NT2/D1 (cell line): ENCODE measurements around the gene KLHDC10.

ENCODE experiments used
- SUZ12 ChIP-seq: IDR thresholded peaks from 2 replicates; pipeline ENCODE4 v1.6.1; 2011; ENCODE audit not compliant: insufficient read length, insufficient read depth; ENCODE audit errors: extremely low read depth
- YY1 ChIP-seq: IDR thresholded peaks from 2 replicates; pipeline ENCODE4 v1.6.1; 2011; ENCODE audit not compliant: insufficient read length, insufficient read depth
- ZNF274 ChIP-seq: IDR thresholded peaks from 2 replicates; pipeline ENCODE4 v1.6.1; 2011; ENCODE audit warnings: mild to moderate bottlenecking, low read depth, low read length

DNA sequence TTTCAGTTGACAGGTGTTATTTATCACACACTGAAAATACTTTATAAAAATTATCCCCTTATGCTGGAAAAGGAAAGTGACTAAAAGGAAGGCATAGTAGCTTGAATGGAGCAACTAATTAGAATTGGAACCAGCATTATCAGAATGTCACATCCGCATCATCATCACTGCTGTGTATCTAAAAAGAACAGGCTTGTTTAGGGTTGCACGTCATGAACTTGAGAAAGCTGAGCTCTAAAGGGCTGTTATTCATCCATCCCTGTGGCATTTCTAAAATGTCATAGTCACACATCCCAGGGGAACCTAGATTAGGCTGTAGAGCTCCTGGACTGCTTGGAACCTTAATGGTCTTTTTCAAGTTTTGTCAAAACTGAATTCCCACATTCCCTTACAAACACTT lies 54.4 kb downstream of the KLHDC10 start:
- no peak for TF ChIP-seq YY1
- no peak for TF ChIP-seq ZNF274
- TF ChIP-seq SUZ12 = no peak
